Myocyte (in vitro differentiated cells): ENCODE results near the gene TTC24. TPM values are rescaled to one million over a fixed set of nuclear protein-coding genes. Genes with fewer than 3 reads are reported as not detected.
"Not testable (repeated sequence)": the region's sequence is repeated elsewhere in the genome, so short reads cannot be mapped to it uniquely, and the experiment has no call there.

Experiments
- DNase-seq: peaks from one replicate; pipeline ENCODE4 v3.0.0-alpha.2; 2012; ENCODE audit warnings: low read depth
- total RNA-seq: library from RNA; depleted of rRNA; stranded (reverse); fragments of >200 nt; gene quantifications from 2 replicates; pipeline ENCODE4 v1.2.3, GENCODE V29; 2014

TTC24 gene
- total RNA-seq, 1 donor from 2014 or later: 0.19 TPM

DNA sequence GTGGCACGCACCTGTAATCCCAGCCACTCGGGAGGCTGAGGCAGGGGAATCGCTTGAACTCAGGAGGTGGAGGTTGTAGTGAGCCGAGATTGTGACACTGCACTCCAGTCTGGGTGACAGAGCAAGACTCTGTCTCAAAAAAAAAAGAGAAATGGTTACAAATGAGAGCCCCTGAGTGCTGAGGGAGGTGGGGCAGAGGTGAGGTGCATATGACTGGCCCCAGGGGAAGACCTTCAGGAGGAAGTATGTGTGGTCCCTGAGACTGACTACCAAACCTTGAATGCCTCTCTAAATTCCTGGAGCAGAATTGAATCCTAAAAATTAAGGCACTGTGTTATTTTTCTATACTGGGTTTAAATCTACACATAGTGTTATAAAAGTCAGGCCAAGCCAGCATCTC lies 27.8 kb downstream of the TTC24 start:
- DNase-seq: not testable (repeated sequence)

DNA sequence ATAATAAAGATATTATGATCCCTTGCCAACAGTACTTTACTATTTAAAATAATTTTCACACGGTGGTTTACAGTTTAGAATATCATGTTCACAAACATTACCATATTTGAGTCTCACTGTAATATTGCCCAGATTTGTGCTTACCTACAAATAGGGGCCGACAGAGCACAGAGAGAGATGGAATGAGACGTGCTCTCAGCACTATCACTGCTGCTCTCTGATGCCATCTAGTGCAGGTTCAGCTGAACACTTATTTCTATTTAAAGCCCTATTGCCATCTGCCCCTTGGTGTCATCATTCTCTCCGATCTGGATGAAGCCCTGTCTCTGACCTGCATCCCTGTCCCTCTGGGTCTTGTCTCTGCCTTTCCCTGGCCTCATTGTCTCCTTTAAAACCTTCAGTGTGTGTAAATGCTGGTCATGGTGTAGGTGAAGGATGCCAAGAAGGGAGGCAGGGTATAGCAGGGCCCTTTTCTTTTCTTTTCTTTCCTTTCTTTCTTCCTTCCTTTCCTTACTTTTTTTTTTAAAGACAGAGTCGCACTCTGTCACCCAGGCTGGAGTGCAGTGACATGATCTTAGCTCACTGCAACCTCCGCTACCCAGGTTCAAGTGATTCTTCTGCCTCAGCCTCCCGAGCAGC lies 28.6 kb downstream of the TTC24 start:
- DNase-seq: peak; percentile 85

- no peak for DNase-seq
Observed at GRCh38 chr1:156608981-156609380, 29.5 kb downstream of the TTC24 start.

DNA sequence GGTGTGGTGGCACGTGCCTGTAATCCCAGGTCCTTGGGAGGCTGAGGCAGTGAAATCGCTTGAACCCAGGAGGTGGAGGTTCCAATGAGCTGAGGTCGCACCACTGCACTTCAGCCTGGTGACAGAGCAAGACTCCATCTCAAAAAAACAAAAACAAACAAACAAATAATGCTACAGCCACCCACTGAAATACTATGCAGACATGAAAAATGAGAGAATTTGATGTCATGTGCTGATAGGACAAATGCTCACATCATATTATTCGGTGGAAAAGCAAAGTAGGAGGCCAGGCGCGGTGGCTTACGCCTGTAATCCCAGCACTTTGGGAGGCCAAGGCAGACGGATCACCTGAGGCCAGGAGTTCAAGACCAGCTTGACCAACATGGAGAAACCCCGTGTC lies 30.5 kb downstream of the TTC24 start:
- not testable (repeated sequence) for DNase-seq

GRCh38 chr1:156612666-156613065 lies 33.1 kb downstream of the TTC24 start:
- DNase-seq: no peak

GRCh38 chr1:156615946-156616345 lies 36.4 kb downstream of the TTC24 start:
- DNase-seq: no peak

- DNase-seq: peak; percentile 48
Observed at GRCh38 chr1:156616463-156616862, 36.9 kb downstream of the TTC24 start.

GRCh38 chr1:156618853-156619581 lies 39.5 kb downstream of the TTC24 start, which contains the start of gene HAPLN2:
TSS of gene HAPLN2 (plus strand) at chr1:156619415. CDS start at chr1:156623491, 4,076 bp downstream.
- DNase-seq: no peak

DNA sequence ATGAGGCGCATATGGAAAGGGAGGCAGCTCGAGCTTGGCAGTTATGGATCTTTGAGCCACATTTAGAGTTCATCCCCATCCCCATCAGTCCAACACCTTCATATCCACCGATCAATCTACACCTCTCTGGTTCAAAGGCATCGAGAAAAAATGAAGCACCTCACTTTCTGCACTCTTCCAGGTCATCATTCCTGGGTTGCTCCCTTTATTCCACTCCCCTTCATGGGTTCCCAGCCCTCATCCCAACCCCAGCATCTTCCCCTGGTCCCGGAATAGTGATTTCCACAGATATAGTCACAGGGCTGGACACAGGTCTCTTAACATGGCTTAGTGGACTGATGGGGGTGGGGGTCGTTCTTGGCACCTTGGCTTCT lies 40.0 kb downstream of the TTC24 start:
- no peak for DNase-seq

DNA sequence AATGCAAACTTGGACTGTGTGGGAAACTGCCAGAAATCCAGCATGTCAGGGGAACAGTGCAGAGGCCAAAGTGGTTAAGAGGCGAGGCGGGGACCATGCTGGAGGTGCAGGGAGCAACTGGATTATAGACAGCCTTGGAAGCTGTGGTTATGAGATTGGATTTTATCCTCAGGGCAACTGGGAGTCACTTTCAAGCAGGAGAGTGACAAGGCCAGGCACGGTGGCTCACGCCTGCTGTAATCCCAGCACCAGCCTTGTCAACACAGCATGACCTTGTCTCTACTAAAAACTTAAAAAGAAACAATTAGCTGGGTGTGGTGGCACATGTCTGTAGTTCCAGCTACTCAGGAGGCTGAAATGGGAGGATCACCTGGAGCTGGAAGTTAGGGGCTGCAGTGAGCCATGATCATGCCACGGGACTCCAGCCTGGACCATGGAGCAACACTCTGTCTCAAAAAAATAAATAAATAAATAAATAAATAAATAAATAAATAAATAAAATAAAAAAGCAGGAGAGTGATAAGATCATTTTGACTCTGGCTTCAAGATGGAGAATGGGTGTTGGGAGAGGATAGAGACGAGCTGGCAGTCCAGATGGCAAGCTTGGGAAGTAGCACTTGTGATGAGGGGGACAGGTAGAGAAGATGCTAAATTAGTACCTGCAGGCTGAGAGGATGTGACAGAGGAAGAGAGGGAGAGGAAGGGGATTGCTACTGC lies 43.2 kb downstream of the TTC24 start:
- no peak for DNase-seq

DNA sequence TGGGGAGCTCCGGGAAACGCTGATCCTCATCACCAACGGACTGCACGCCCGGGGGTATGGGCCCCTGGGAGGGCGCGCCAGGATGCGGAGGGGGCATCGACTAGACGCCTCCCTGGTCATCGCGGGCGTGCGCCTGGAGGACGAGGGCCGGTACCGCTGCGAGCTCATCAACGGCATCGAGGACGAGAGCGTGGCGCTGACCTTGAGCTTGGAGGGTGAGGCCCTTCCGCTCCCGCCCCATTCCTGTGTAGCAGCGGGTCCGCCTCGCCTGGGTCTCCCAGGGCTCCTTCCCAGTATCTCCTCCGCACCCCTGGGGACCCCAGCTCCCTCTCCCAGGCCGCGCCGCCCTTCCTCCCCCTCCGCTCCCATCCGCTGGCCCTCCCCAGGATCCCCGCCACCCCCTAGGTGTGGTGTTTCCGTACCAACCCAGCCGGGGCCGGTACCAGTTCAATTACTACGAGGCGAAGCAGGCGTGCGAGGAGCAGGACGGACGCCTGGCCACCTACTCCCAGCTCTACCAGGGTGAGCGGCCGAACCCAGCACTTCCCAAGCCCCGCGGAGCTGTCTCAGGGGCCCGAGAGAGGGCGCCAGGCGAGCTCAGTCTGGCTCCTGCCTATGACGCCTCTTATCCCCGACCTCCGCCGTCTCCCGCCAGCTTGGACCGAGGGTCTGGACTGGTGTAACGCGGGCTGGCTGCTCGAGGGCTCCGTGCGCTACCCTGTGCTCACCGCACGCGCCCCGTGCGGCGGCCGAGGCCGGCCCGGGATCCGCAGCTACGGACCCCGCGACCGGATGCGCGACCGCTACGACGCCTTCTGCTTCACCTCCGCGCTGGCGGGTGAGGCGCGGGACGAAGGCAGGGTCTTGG lies 44.7 kb downstream of the TTC24 start:
- DNase-seq: no peak

DNA sequence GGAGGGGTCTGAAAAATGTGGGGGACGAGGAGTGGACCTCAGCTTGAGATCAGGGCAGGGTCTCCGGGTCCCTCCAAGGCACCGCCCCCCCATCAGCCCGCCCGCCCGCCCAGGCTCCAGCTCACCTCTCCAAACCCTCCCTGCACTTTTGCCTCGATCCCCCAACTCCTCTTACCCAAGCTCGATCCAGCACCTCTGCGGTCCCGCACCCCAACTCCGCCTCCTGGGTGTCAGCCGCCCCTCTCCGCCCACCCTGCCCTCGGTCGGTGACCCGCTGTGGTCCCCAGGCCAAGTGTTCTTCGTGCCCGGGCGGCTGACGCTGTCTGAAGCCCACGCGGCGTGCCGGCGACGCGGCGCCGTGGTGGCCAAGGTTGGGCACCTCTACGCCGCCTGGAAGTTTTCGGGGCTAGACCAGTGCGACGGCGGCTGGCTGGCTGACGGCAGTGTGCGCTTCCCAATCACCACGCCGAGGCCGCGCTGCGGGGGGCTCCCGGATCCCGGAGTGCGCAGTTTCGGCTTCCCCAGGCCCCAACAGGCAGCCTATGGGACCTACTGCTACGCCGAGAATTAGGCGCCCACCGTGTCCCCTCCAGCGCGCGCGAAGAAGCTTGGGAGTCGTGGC lies 45.4 kb downstream of the TTC24 start:
- no peak for DNase-seq

GRCh38 chr1:156625436-156626078 lies 46.0 kb downstream of the TTC24 start:
- DNase-seq: peak; percentile 50

DNA sequence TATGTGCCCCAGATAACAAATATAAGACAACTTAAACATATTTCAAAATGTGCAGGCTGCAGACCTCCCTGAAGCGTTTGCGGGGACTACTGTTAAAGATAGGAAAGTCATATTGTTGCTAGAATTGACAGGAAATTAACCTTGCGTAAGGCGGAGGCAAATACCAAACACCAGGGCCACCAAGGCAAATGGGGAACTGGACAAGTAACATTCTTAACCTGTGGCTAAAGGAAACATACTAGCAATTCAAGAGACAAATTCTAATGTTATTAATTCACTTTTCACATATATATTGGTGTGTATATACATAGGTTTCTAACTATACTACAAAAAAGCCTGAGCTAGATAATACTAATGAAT lies 46.5 kb downstream of the TTC24 start:
- no peak for DNase-seq

GRCh38 chr1:156627313-156627880 lies 47.9 kb downstream of the TTC24 start:
- peak; percentile 83 for DNase-seq

DNA sequence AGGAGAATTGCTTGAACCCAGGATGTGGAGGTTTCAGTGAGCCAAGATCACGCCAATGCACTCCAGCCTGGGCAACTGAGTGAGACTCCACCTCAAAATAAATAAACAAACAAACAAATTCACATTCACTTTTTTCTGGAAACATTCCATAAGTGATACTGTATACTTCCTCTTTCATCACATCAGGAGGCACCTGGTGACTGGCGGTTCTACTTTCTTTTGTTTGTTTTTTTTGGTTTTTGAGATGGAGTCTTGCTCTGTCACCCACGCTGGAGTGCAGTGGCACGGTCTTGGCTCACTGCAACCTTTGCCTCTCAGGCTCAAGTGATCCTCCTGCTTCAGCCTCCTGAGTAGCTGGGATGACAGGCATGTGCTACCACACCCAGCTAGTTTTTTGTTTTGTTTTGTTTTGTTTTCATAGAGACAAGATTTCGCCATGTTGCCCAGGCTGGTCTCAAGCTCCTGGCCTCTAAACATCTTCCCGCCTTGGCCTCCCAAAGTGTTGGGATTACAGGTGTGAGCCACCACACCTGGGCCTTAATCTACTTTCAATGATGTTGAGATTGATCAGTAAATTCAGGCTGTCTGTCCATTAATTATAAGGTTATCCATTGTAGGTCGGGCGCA lies 50.4 kb downstream of the TTC24 start:
- no peak for DNase-seq

GRCh38 chr1:156631152-156631551 lies 51.6 kb downstream of the TTC24 start:
- DNase-seq: not testable (repeated sequence)

- no peak for DNase-seq
Observed at GRCh38 chr1:156632355-156632754, 52.8 kb downstream of the TTC24 start.
